B cell (primary cell): ENCODE measurements around the gene AVP. TPM values are rescaled to one million over a fixed set of nuclear protein-coding genes. Genes with fewer than 3 reads are reported as not detected.

Experiments
- ATAC-seq: fragments of 200-7000 bp; cut with Tn5 transposase; one replicate; pipeline ENCODE4 v1.10.0; 2021; ENCODE audit warnings: low read depth, mild to moderate bottlenecking, moderate number of reproducible peaks, moderate library complexity
- CTCF ChIA-PET: fragments of 350-600 bp; sonication (Branson Sonifier 250); formaldehyde crosslinking; loops from one replicate; lab custom pipeline; 2021; ENCODE audit warnings: antibody characterized with exemption, inconsistent platforms; lab: Charles Lee
- POLR2A ChIA-PET: fragments of 350-600 bp; sonication (Branson Sonifier 250); formaldehyde crosslinking; loops from one replicate; lab custom pipeline; 2021; ENCODE audit warnings: antibody characterized with exemption; lab: Charles Lee
- DNase-seq: peaks from one replicate; pipeline ENCODE4 v3.0.0; 2013
- H2AFZ ChIP-seq: 2 replicates; pipeline ENCODE4 v1.6.1; 2012; ENCODE audit warnings: mild to moderate bottlenecking, low read depth, low read length; ENCODE audit not compliant: insufficient read depth, poor library complexity, severe bottlenecking
- H3K27ac ChIP-seq, 2 donors: 1 replicate in 1 of 2; 2 replicates in 1 of 2; pipeline ENCODE4 v1.5.1; 2012 to 2013; ENCODE audit warnings: low read length in 2 of 2, mild to moderate bottlenecking in 2 of 2, moderate library complexity in 1 of 2
- H3K27me3 ChIP-seq, 4 experiments: fragments of 200-600 bp in 1 of 4; sonication (generic) in 1 of 4; replicated peaks in 1 of 4; 1 replicate in 2 of 4; 2 replicates in 2 of 4; pipeline versions ENCODE4 v1.6.1 to v1.7.0; 2013 to 2016; ENCODE audit warnings: low read length in 3 of 4, mild to moderate bottlenecking in 2 of 4, mixed read lengths in 1 of 4, moderate library complexity in 1 of 4; ENCODE audit not compliant: insufficient read depth in 4 of 4, control insufficient read depth in 3 of 4; ENCODE audit errors: control extremely low read depth in 1 of 4
- H3K36me3 ChIP-seq, 2 experiments: replicated peaks in 1 of 2; 1 replicate in 1 of 2; 2 replicates in 1 of 2; pipeline versions ENCODE4 v1.6.1 to v1.7.1; 2013; ENCODE audit warnings: low read length in 1 of 2; ENCODE audit not compliant: insufficient read depth in 2 of 2, control insufficient read depth in 1 of 2; ENCODE audit errors: control extremely low read depth in 1 of 2, extremely low read depth in 1 of 2
- H3K4me1 ChIP-seq, 2 donors: fragments of 200-600 bp in 1 of 2; sonication (generic) in 1 of 2; 1 replicate in 1 of 2; 2 replicates in 1 of 2; pipeline versions ENCODE4 v1.5.1 to v1.6.1; 2013 to 2017; ENCODE audit warnings: low read length in 2 of 2; ENCODE audit not compliant: control insufficient read depth in 2 of 2, insufficient read depth in 2 of 2
- H3K4me2 ChIP-seq: replicated peaks from 2 replicates; pipeline ENCODE3; 2012; ENCODE audit warnings: mild to moderate bottlenecking, low read depth, low read length; ENCODE audit not compliant: poor library complexity, severe bottlenecking
- H3K4me3 ChIP-seq, 5 experiments: fragments of 200-600 bp in 1 of 5; sonication (generic) in 1 of 5; 1 replicate in 3 of 5; 2 replicates in 2 of 5; pipeline versions ENCODE4 v1.5.1 to v1.7.0; 2011 to 2016; ENCODE audit warnings: low read length in 4 of 5, mild to moderate bottlenecking in 4 of 5, low read depth in 2 of 5, control low read depth in 1 of 5, moderate library complexity in 1 of 5; ENCODE audit not compliant: insufficient read depth in 1 of 5; ENCODE audit errors: control extremely low read depth in 1 of 5, extremely low read depth in 1 of 5
- H3K79me2 ChIP-seq: fragments of 200-600 bp; sonication (generic); one replicate; pipeline ENCODE4 v1.6.0; 2016; ENCODE audit warnings: low read length; ENCODE audit not compliant: control insufficient read depth, insufficient read depth
- H3K9ac ChIP-seq: fragments of 200-600 bp; sonication (generic); 2 replicates; pipeline ENCODE4 v1.6.1; 2017; ENCODE audit warnings: mild to moderate bottlenecking, low read length, moderate library complexity
- H3K9me3 ChIP-seq, 3 donors: one replicate each; pipeline versions ENCODE4 v1.6.1 to v1.7.1; 2013; ENCODE audit warnings: low read length in 2 of 3; ENCODE audit not compliant: control insufficient read depth in 2 of 3, insufficient read depth in 1 of 3; ENCODE audit errors: control extremely low read depth in 1 of 3
- H4K20me1 ChIP-seq: 2 replicates; pipeline ENCODE4 v1.6.0; 2012; ENCODE audit warnings: mild to moderate bottlenecking, low read length; ENCODE audit not compliant: insufficient read depth, control insufficient read depth, poor library complexity, severe bottlenecking
- H3K27ac Mint-ChIP-seq: one replicate; pipeline ENCODE4 v1.8.0; 2021; ENCODE audit warnings: mixed read lengths
- H3K27me3 Mint-ChIP-seq: one replicate; pipeline ENCODE4 v1.8.0; 2021; ENCODE audit warnings: mixed read lengths
- H3K4me1 Mint-ChIP-seq: one replicate; pipeline ENCODE4 v1.8.0; 2021; ENCODE audit warnings: mixed read lengths
- H3K4me3 Mint-ChIP-seq: one replicate; pipeline ENCODE4 v1.8.0; 2021; ENCODE audit warnings: mixed read lengths
- H3K9me3 Mint-ChIP-seq: one replicate; pipeline ENCODE4 v1.8.0; 2022; ENCODE audit warnings: mixed read lengths; ENCODE audit not compliant: insufficient read depth
- EZH2 ChIP-seq: IDR thresholded peaks from 2 replicates; pipeline ENCODE4 v1.6.1; 2012; ENCODE audit warnings: borderline replicate concordance, low read depth, mild to moderate bottlenecking, moderate library complexity, low read length; ENCODE audit not compliant: insufficient read depth, poor library complexity, severe bottlenecking
- WGBS: methylation state at CpG from one replicate; pipeline ENCODE4 v1.1.5; 2013; ENCODE audit warnings: missing lambda C conversion rate; ENCODE audit not compliant: insufficient coverage; 5-methylcytosine and 5-hydroxymethylcytosine counted together
- intact Hi-C: fragments of 100-400 bp; cut with micrococcal nuclease; formaldehyde crosslinking; loops from one replicate; pipeline ENCODE4 v1.10.0; 2022
- polyA plus RNA-seq: library from polyadenylated mRNA; depleted of rRNA; stranded (reverse); fragments of >200 nt; gene quantifications from 2 replicates; pipeline ENCODE4 v1.2.3, GENCODE V29; 2012
- total RNA-seq, 2 donors: library from RNA; stranded (reverse); fragments of 120-200 nt in 1 of 2; gene quantifications; 1 replicate in 1 of 2; 2 replicates in 1 of 2; pipeline versions ENCODE4 v1.2.3 to v1.2.4, GENCODE V29; 2013 to 2022
- TF ChIP-seq, protein P1 (sequence below): fragments of 200-600 bp; IDR thresholded peaks from one replicate; pipeline ENCODE4 v1.8.0; 2022; ENCODE audit warnings: antibody characterized with exemption, mild to moderate bottlenecking

The AVP gene
- total and polyA plus RNA-seq, 2 donors (not counting 1 experiment from before 2014, with no cell fraction given) = 4.5 TPM; not detected in 1

DNA sequence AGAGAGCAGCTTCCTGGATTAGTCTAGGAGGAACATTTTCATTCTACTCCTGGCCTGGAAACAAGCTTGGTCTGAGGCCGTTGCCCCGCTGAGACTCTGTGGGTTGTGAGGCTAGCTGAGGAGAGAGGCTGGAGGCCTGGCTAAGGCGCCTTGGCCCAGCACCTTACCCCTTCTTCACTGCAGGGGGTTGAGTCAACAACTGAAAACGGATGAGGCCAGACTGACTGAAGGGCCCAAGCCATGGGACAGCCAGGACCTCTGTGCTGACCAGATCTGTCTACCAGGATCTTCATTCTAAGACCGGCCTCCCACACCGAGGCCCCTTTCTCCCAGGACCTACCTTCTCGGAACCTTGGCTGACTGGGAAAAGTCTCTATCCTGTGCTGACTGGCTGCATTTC lies 3.5 kb upstream of the AVP start:
- H4K20me1 ChIP-seq = no peaks in the 10 kb centered on the region
- H3K4me2 ChIP-seq = no peak overlapping the region
- TF ChIP-seq, protein P1, sequence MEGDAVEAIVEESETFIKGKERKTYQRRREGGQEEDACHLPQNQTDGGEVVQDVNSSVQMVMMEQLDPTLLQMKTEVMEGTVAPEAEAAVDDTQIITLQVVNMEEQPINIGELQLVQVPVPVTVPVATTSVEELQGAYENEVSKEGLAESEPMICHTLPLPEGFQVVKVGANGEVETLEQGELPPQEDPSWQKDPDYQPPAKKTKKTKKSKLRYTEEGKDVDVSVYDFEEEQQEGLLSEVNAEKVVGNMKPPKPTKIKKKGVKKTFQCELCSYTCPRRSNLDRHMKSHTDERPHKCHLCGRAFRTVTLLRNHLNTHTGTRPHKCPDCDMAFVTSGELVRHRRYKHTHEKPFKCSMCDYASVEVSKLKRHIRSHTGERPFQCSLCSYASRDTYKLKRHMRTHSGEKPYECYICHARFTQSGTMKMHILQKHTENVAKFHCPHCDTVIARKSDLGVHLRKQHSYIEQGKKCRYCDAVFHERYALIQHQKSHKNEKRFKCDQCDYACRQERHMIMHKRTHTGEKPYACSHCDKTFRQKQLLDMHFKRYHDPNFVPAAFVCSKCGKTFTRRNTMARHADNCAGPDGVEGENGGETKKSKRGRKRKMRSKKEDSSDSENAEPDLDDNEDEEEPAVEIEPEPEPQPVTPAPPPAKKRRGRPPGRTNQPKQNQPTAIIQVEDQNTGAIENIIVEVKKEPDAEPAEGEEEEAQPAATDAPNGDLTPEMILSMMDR = no peak
- TF ChIP-seq EZH2 = no peak
- peaks cover 0 to 17% (median 0%) of the 10 kb centered on the region in 3 donors for H3K9me3 ChIP-seq
- ATAC-seq (no peak), DNase-seq (no peak)
- no peaks in the 10 kb centered on the region for H3K79me2 ChIP-seq
- WGBS = 94% methylated on average over 5 of the region's 7 CpGs
- H3K4me1 ChIP-seq = peaks cover 20 to 21% of the 10 kb centered on the region in 2 donors
- CTCF ChIA-PET = interaction anchor here (1.0 to 1.7 kb wide), 4 partner anchors 10 to 35 kb away, joined by 3 to 7 read pairs (median 4); no protein-coding TSS in a partner anchor
- POLR2A ChIA-PET = no interaction called here
- Mint-ChIP-seq H3K27me3 (peaks cover 41% of the 10 kb centered on the region), H3K9me3 (no peaks in the 10 kb centered on the region), H3K27ac (no peak overlapping the region), H3K4me1 (peaks cover 23% of the 10 kb centered on the region), H3K4me3 (no peak overlapping the region)
- no peaks in the 10 kb centered on the region for H3K36me3 ChIP-seq
- no peak overlapping the region for H3K4me3 ChIP-seq
- no peak overlapping the region for H3K9ac ChIP-seq
- peaks cover 0 to 37% (median 22%) of the 10 kb centered on the region in 4 experiments for H3K27me3 ChIP-seq
- no peak overlapping the region for H3K27ac ChIP-seq
- H2AFZ ChIP-seq = no peak overlapping the region
- intact Hi-C loops = no loop called here

DNA sequence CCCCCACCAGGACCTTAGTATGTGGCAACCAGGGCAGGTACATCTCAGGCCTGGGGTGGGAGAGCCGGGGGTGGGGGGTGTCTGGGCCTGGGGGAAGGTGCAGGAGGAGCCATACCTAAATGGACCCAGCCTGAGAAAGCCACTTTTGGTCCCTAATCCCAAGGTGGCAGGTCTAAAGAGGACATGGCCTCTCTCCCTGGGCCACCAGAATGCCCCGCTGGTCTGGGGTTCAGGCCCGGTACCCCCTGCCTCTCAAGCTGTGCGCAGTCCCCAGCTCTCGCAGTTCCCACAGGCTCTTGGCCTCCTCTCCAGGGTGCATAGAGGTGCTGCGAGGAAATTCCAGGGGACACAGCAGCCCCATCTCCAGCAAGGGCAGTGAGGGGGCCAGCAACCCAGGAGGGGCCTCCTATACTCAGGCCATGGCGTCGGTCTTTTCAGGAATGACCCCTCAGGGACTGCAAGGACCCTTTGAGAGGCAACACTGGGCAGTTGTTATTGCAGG lies 1.1 kb upstream of the AVP start:
- Histone ChIP-seq H3K79me2 (no peaks in the 10 kb centered on the region), H3K9me3 (peaks cover 0 to 21% (median 0%) of the 10 kb centered on the region in 3 donors), H3K4me3 (no peak overlapping the region), H3K4me1 (peaks cover 17 to 28% of the 10 kb centered on the region in 2 donors), H3K4me2 (no peak overlapping the region), H3K36me3 (no peaks in the 10 kb centered on the region), H2AFZ (no peak overlapping the region), H3K27me3 (peaks cover 0 to 55% (median 30%) of the 10 kb centered on the region in 4 experiments), H3K27ac (no peak overlapping the region), H4K20me1 (no peaks in the 10 kb centered on the region), H3K9ac (no peak overlapping the region)
- H3K4me1 Mint-ChIP-seq = peaks cover 21% of the 10 kb centered on the region
- H3K27me3 Mint-ChIP-seq = peaks cover 51% of the 10 kb centered on the region
- no peak for DNase-seq
- TF ChIP-seq, protein P1 = no peak
- TF ChIP-seq EZH2 = no peak
- WGBS = 98% methylated on average over 8 of the region's 8 CpGs
- no peak overlapping the region for H3K4me3 Mint-ChIP-seq
- no peak overlapping the region for H3K27ac Mint-ChIP-seq
- ATAC-seq = no peak
- intact Hi-C loops = no loop called here
- no peaks in the 10 kb centered on the region for H3K9me3 Mint-ChIP-seq
- POLR2A ChIA-PET = interaction anchor here (0.7 kb wide), 1 partner anchor 9 kb away, joined by 3 read pairs; no protein-coding TSS in a partner anchor
- CTCF ChIA-PET = interaction anchor here (2.4 kb wide), 1 partner anchor 32 kb away, joined by 7 read pairs; no protein-coding TSS in a partner anchor
